Caki2 (cell line): ENCODE data around the gene MGLL. TPM values are rescaled to one million over a fixed set of nuclear protein-coding genes. Genes with fewer than 3 reads are reported as not detected.

Source experiments
- DNase-seq: peaks from one replicate; pipeline ENCODE4 v3.0.0-alpha.2; 2015; ENCODE audit warnings: low read depth
- in situ Hi-C: cut with HindIII; loops from 2 replicates; pipeline ENCODE4 v1.10.0; 2016; ENCODE audit warnings: low sequenced_read_pairs, low pct_unique_long_range_greater_than_20kb, mixed read lengths
- total RNA-seq: library from RNA; depleted of rRNA; stranded (reverse); fragments of >200 nt; shearing (Covaris generic); gene quantifications from 2 replicates; pipeline ENCODE4 v1.2.3, GENCODE V29; 2014; ENCODE audit warnings: low replicate concordance; rRNA removed

The MGLL gene
- total RNA-seq: 31.6 and 53.0 TPM in 2 replicates

GRCh38 chr3:127822041-127822681, at the start of gene MGLL:
TSS of gene MGLL (minus strand) at chr3:127822515. CDS start at chr3:127822318, 197 bp downstream.
- no peak for DNase-seq
- in situ Hi-C loops: no loop called here

GRCh38 chr3:127870156-127870555, 47.8 kb upstream of the MGLL start:
- in situ Hi-C loops: no loop called here
- DNase-seq: no peak

- in situ Hi-C loops: no loop called here
- DNase-seq: no peak
Measured at GRCh38 chr3:127867986-127868385, 45.7 kb upstream of the MGLL start.

GRCh38 chr3:127867412-127867811, 45.1 kb upstream of the MGLL start:
- in situ Hi-C loops: no loop called here
- no peak for DNase-seq

GRCh38 chr3:127865941-127866340, 43.6 kb upstream of the MGLL start:
- in situ Hi-C loops: no loop called here
- no peak for DNase-seq

- no peak for DNase-seq
- in situ Hi-C loops: no loop called here
Measured at GRCh38 chr3:127860211-127860696, 37.9 kb upstream of the MGLL start.

- in situ Hi-C loops: no loop called here
- DNase-seq: no peak
Measured at GRCh38 chr3:127859730-127860129, 37.4 kb upstream of the MGLL start.

- no peak for DNase-seq
- in situ Hi-C loops: no loop called here
Measured at GRCh38 chr3:127858937-127859336, 36.6 kb upstream of the MGLL start.

GRCh38 chr3:127858521-127858920, 36.2 kb upstream of the MGLL start:
- in situ Hi-C loops: no loop called here
- DNase-seq: no peak

GRCh38 chr3:127857333-127857732, 35.0 kb upstream of the MGLL start:
- no peak for DNase-seq
- in situ Hi-C loops: no loop called here

- in situ Hi-C loops: no loop called here
- no peak for DNase-seq
Measured at GRCh38 chr3:127856801-127857200, 34.5 kb upstream of the MGLL start.

- no peak for DNase-seq
- in situ Hi-C loops: no loop called here
Measured at GRCh38 chr3:127855246-127855645, 32.9 kb upstream of the MGLL start.

GRCh38 chr3:127853681-127854080, 31.4 kb upstream of the MGLL start:
- DNase-seq: no peak
- in situ Hi-C loops: no loop called here

- no peak for DNase-seq
- in situ Hi-C loops: no loop called here
Measured at GRCh38 chr3:127851899-127852298, 29.6 kb upstream of the MGLL start.

GRCh38 chr3:127849368-127849767, 27.1 kb upstream of the MGLL start:
- in situ Hi-C loops: no loop called here

GRCh38 chr3:127848131-127849129, 26.1 kb upstream of the MGLL start:
- DNase-seq: no peak
- in situ Hi-C loops: no loop called here

More at GRCh38 chr3:127849368-127849767, 27.1 kb upstream of the MGLL start:
- no peak for DNase-seq

GRCh38 chr3:127847236-127847720, 25.0 kb upstream of the MGLL start:
- no peak for DNase-seq
- in situ Hi-C loops: no loop called here

GRCh38 chr3:127846576-127846975, 24.3 kb upstream of the MGLL start:
- no peak for DNase-seq
- in situ Hi-C loops: no loop called here

GRCh38 chr3:127844326-127844942, 22.1 kb upstream of the MGLL start:
- in situ Hi-C loops: no loop called here

More at GRCh38 chr3:127844326-127844942, 22.1 kb upstream of the MGLL start:
- DNase-seq: no peak
